Muscle layer of duodenum (tissue), 2 donors: Measurements from ENCODE around the gene SGO1.

Experiments used
- H3K27ac ChIP-seq: one replicate; pipeline ENCODE4 v1.7.0; 2013; ENCODE audit warnings: mild to moderate bottlenecking, low read length
- H3K27me3 ChIP-seq: one replicate; pipeline ENCODE4 v1.7.0; 2013; ENCODE audit warnings: low read depth, mild to moderate bottlenecking, control low read depth, low read length
- H3K36me3 ChIP-seq, 2 donors: one replicate each; pipeline ENCODE4 v1.7.0; 2013; ENCODE audit warnings: low read length in 2 of 2, control low read depth in 1 of 2, mild to moderate bottlenecking in 1 of 2; ENCODE audit not compliant: insufficient read depth in 2 of 2, control insufficient read depth in 1 of 2
- H3K4me1 ChIP-seq, 2 donors: one replicate each; pipeline ENCODE4 v1.7.0; 2013; ENCODE audit warnings: low read length in 2 of 2, mild to moderate bottlenecking in 2 of 2, control low read depth in 1 of 2, moderate library complexity in 1 of 2; ENCODE audit not compliant: insufficient read depth in 2 of 2, control insufficient read depth in 1 of 2
- H3K4me3 ChIP-seq, 2 donors: one replicate each; pipeline ENCODE4 v1.7.0; 2013; ENCODE audit warnings: low read length in 2 of 2, low read depth in 1 of 2, mild to moderate bottlenecking in 1 of 2
- H3K9me3 ChIP-seq, 2 donors: one replicate each; pipeline ENCODE4 v1.7.0; 2013; ENCODE audit warnings: low read length in 2 of 2, control low read depth in 1 of 2, mild to moderate bottlenecking in 1 of 2; ENCODE audit not compliant: control insufficient read depth in 1 of 2
- donor health status: healthy.

Gene SGO1

DNA sequence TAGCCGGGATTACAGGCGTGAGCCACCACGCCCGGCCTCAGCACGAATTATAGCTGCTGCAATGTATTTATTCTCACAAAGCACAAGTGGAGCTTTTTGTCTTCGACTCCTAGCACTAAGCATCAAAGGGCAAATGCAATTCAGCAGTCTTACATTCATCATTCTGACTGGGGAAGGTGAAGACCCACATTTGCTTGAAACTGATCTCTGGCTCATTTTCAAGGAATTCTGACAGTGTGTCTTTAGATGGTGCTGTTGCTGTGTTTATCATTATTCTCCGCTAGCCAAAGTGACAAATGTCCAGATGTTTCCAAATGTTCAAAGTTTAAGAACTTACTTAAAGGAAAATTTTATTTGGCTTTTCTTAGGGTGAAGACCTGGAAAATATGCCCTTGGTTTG lies 55.9 kb downstream of the SGO1 start:
- Histone ChIP-seq H3K36me3 (peaks cover 9 to 24% of the 10 kb centered on the region in 2 donors), H3K27ac (no peak overlapping the region), H3K27me3 (no peaks in the 10 kb centered on the region), H3K9me3 (no peaks in the 10 kb centered on the region), H3K4me3 (no peak overlapping the region), H3K4me1 (no peaks in the 10 kb centered on the region)

DNA sequence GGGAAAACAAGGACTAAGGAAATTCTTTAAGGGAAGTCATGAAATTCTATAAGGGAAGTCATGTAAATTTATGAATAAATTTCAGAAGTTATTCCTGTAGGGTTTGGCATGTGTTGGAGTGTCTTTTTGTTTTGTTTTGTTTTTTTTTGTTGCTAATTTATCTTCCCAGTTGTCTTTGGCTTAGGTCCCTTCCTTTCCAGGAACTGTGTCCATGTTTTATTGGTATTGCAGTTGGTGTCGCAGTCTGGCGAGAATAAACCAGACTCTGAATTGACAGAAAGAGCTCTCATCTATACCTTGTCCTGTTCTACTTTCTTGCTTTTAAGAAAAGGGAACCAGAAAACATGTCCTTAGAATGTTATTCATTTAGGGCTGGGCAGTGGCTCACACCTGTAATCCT lies 57.6 kb downstream of the SGO1 start:
- no peaks in the 10 kb centered on the region for H3K9me3 ChIP-seq
- H3K4me3 ChIP-seq = no peak overlapping the region
- H3K36me3 ChIP-seq = peaks cover 9 to 34% of the 10 kb centered on the region in 2 donors
- H3K27me3 ChIP-seq = no peaks in the 10 kb centered on the region
- no peak overlapping the region for H3K27ac ChIP-seq
- H3K4me1 ChIP-seq = no peaks in the 10 kb centered on the region

GRCh38 chr3:20125897-20126296 lies 60.1 kb downstream of the SGO1 start:
- H3K4me3 ChIP-seq = no peak overlapping the region
- H3K4me1 ChIP-seq = no peaks in the 10 kb centered on the region
- H3K27me3 ChIP-seq = no peaks in the 10 kb centered on the region
- no peak overlapping the region for H3K27ac ChIP-seq
- peaks cover 11 to 51% of the 10 kb centered on the region in 2 donors for H3K36me3 ChIP-seq
- H3K9me3 ChIP-seq = no peaks in the 10 kb centered on the region

- H3K27ac ChIP-seq = no peak overlapping the region
- H3K36me3 ChIP-seq = peaks cover 16 to 54% of the 10 kb centered on the region in 2 donors
- H3K27me3 ChIP-seq = no peaks in the 10 kb centered on the region
- H3K4me3 ChIP-seq = no peak overlapping the region
- H3K9me3 ChIP-seq = no peaks in the 10 kb centered on the region
- H3K4me1 ChIP-seq = no peaks in the 10 kb centered on the region
These were observed 60.7 kb downstream of the SGO1 start for GRCh38 chr3:20125289-20125688.

DNA sequence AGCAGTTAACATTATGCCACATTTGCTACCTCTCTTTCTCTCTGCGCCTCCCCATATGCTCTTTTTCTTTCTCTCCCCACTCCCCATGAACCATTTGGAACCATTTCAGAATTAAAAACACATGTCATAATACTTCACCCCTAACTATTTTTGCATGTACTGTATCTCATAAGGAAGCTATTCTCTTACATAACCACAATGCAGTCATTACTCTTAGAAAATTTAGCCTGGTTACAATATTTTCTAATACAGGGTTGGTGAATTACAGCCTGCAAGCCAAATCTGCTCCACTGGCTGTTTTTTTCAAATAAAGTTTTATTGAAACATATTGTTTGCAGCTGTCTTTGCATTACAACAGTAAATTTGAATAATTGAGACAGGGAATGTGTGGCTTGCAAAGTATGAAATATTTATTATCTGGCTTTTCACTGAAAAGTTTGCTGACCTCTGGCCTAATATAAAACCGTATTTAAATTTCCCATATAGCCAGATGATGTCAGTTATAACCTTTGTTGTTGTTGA lies 62.8 kb downstream of the SGO1 start:
- peaks cover 16 to 64% of the 10 kb centered on the region in 2 donors for H3K36me3 ChIP-seq
- no peaks in the 10 kb centered on the region for H3K4me1 ChIP-seq
- no peaks in the 10 kb centered on the region for H3K27me3 ChIP-seq
- no peak overlapping the region for H3K4me3 ChIP-seq
- no peak overlapping the region for H3K27ac ChIP-seq
- H3K9me3 ChIP-seq = no peaks in the 10 kb centered on the region

GRCh38 chr3:20121088-20121487 lies 64.9 kb downstream of the SGO1 start:
- Histone ChIP-seq H3K36me3 (peaks cover 8 to 61% of the 10 kb centered on the region in 2 donors), H3K27me3 (no peaks in the 10 kb centered on the region), H3K27ac (no peak overlapping the region), H3K4me1 (no peaks in the 10 kb centered on the region), H3K9me3 (no peaks in the 10 kb centered on the region), H3K4me3 (no peak overlapping the region)
